Duodenal mucosa (tissue), 2 donors: Measurements from ENCODE around the gene COMTD1.

Experiments used
- H3K27ac ChIP-seq: one replicate; pipeline ENCODE4 v1.7.0; 2013; ENCODE audit warnings: low read depth, low read length
- H3K27me3 ChIP-seq, 2 donors: one replicate each; pipeline ENCODE4 v1.7.0; 2013; ENCODE audit warnings: low read length in 2 of 2, control low read depth in 1 of 2; ENCODE audit not compliant: insufficient read depth in 2 of 2, control insufficient read depth in 1 of 2
- H3K36me3 ChIP-seq, 2 donors: one replicate each; pipeline ENCODE4 v1.7.0; 2013; ENCODE audit warnings: low read length in 2 of 2, control low read depth in 1 of 2; ENCODE audit not compliant: insufficient read depth in 2 of 2, control insufficient read depth in 1 of 2
- H3K4me1 ChIP-seq, 2 donors: one replicate each; pipeline ENCODE4 v1.7.0; 2013; ENCODE audit warnings: low read length in 2 of 2, control low read depth in 1 of 2; ENCODE audit not compliant: insufficient read depth in 2 of 2, control insufficient read depth in 1 of 2
- H3K4me3 ChIP-seq, 2 donors: one replicate each; pipeline ENCODE4 v1.7.0; 2013; ENCODE audit warnings: low read length in 2 of 2, low read depth in 1 of 2
- H3K9ac ChIP-seq, 2 donors: one replicate each; pipeline ENCODE4 v1.7.0; 2013; ENCODE audit warnings: low read length in 2 of 2, low read depth in 1 of 2
- H3K9me3 ChIP-seq, 2 donors: one replicate each; pipeline ENCODE4 v1.7.0; 2013; ENCODE audit warnings: low read length in 2 of 2, control low read depth in 1 of 2; ENCODE audit not compliant: control insufficient read depth in 1 of 2

COMTD1 gene

GRCh38 chr10:75245354-75246250, 9.8 kb upstream of the COMTD1 start:
- peaks cover 21 to 23% of the 10 kb centered on the region in 2 donors for H3K4me1 ChIP-seq
- H3K27me3 ChIP-seq, result no peaks in the 10 kb centered on the region
- no peaks in the 10 kb centered on the region for H3K36me3 ChIP-seq
- no peaks in the 10 kb centered on the region for H3K9me3 ChIP-seq
- no peak overlapping the region for H3K9ac ChIP-seq
- H3K4me3 ChIP-seq, result no peak overlapping the region
- H3K27ac ChIP-seq, result no peak overlapping the region

- no peaks in the 10 kb centered on the region for H3K9me3 ChIP-seq
- H3K36me3 ChIP-seq, result no peaks in the 10 kb centered on the region
- H3K27me3 ChIP-seq, result no peaks in the 10 kb centered on the region
- peaks cover 26 to 29% of the 10 kb centered on the region in 2 donors for H3K4me1 ChIP-seq
- no peak overlapping the region for H3K27ac ChIP-seq
- no peak overlapping the region for H3K4me3 ChIP-seq
- no peak overlapping the region for H3K9ac ChIP-seq
Observed at GRCh38 chr10:75244487-75245353, 9.0 kb upstream of the COMTD1 start.

- no peak overlapping the region for H3K4me3 ChIP-seq
- H3K27ac ChIP-seq, result no peak overlapping the region
- no peaks in the 10 kb centered on the region for H3K27me3 ChIP-seq
- H3K36me3 ChIP-seq, result no peaks in the 10 kb centered on the region
- no peaks in the 10 kb centered on the region for H3K9me3 ChIP-seq
- H3K4me1 ChIP-seq, result peaks cover 28 to 29% of the 10 kb centered on the region in 2 donors
- H3K9ac ChIP-seq, result no peak overlapping the region
Observed at GRCh38 chr10:75243426-75243825, 7.7 kb upstream of the COMTD1 start.

GRCh38 chr10:75240329-75241076, 4.7 kb upstream of the COMTD1 start:
- Histone ChIP-seq H3K9me3 (no peaks in the 10 kb centered on the region), H3K4me3 (no peak overlapping the region), H3K27me3 (no peaks in the 10 kb centered on the region), H3K9ac (no peak overlapping the region), H3K27ac (no peak overlapping the region), H3K4me1 (peaks cover 32 to 37% of the 10 kb centered on the region in 2 donors), H3K36me3 (no peaks in the 10 kb centered on the region)

- no peaks in the 10 kb centered on the region for H3K27me3 ChIP-seq
- no peak overlapping the region for H3K4me3 ChIP-seq
- no peaks in the 10 kb centered on the region for H3K9me3 ChIP-seq
- peaks cover 24 to 27% of the 10 kb centered on the region in 2 donors for H3K4me1 ChIP-seq
- H3K36me3 ChIP-seq, result no peaks in the 10 kb centered on the region
- H3K27ac ChIP-seq, result no peak overlapping the region
- H3K9ac ChIP-seq, result peak overlapping the region in 1 of 2 donors; percentile 25
Observed at GRCh38 chr10:75239096-75239790, 3.5 kb upstream of the COMTD1 start.

- H3K36me3 ChIP-seq, result peaks cover 0 to 2% of the 10 kb centered on the region in 2 donors
- H3K4me3 ChIP-seq, result no peak overlapping the region
- H3K27me3 ChIP-seq, result no peaks in the 10 kb centered on the region
- no peak overlapping the region for H3K9ac ChIP-seq
- H3K27ac ChIP-seq, result no peak overlapping the region
- H3K9me3 ChIP-seq, result no peaks in the 10 kb centered on the region
- peaks cover 23 to 33% of the 10 kb centered on the region in 2 donors for H3K4me1 ChIP-seq
Observed at GRCh38 chr10:75238182-75239095, 2.7 kb upstream of the COMTD1 start.

- Histone ChIP-seq H3K4me3 (no peak overlapping the region), H3K9me3 (no peaks in the 10 kb centered on the region), H3K27me3 (no peaks in the 10 kb centered on the region), H3K27ac (no peak overlapping the region), H3K36me3 (peaks cover 13 to 22% of the 10 kb centered on the region in 2 donors), H3K4me1 (peaks cover 23 to 35% of the 10 kb centered on the region in 2 donors), H3K9ac (peak overlapping the region in 1 of 2 donors; percentile 49)
Observed at GRCh38 chr10:75236178-75236825, 545 bp upstream of the COMTD1 start.

- Histone ChIP-seq H3K27me3 (no peaks in the 10 kb centered on the region), H3K4me3 (peak overlapping the region; percentile 80 to 86), H3K36me3 (peaks cover 13 to 30% of the 10 kb centered on the region in 2 donors), H3K4me1 (peaks cover 16 to 24% of the 10 kb centered on the region in 2 donors), H3K27ac (peak overlapping the region; percentile 77), H3K9me3 (no peaks in the 10 kb centered on the region), H3K9ac (peak overlapping the region; percentile 67 to 90)
Observed at GRCh38 chr10:75234683-75235374, 928 bp downstream of the COMTD1 start.
